B cell (primary cell): Measurements from ENCODE around the gene GCHFR.

Experiments
- CTCF ChIP-seq: fragments of 200-600 bp; IDR thresholded peaks from one replicate; pipeline ENCODE4 v1.8.0; 2022; ENCODE audit warnings: antibody characterized with exemption, mild to moderate bottlenecking
- EZH2 ChIP-seq: IDR thresholded peaks from 2 replicates; pipeline ENCODE4 v1.6.1; 2012; ENCODE audit warnings: borderline replicate concordance, low read depth, mild to moderate bottlenecking, moderate library complexity, low read length; ENCODE audit not compliant: insufficient read depth, poor library complexity, severe bottlenecking

GRCh38 chr15:40815042-40815698 lies 51.3 kb downstream of the GCHFR start:
- TF ChIP-seq CTCF (no peak), EZH2 (no peak)
